Activated CD4-positive, alpha-beta T cell treated with anti-CD3 and anti-CD28 coated beads, Interleukin-2, Interleukin-4, amounts not matched to agents 100 ng/mL and 50 ng/mL, durations not matched to agents 16 hours and 8 hours (primary cell): ENCODE measurements around the gene ELMO1.
A peak's percentile ranks its signal among the peaks of the same experiment; 100 is the strongest.

ENCODE experiments used
- DNase-seq: peaks from one replicate; pipeline ENCODE4 v3.0.0-alpha.2; 2020; ENCODE audit warnings: low spot score

The ELMO1 gene

GRCh38 chr7:36910401-36910800 is 538.3 kb downstream of the ELMO1 start:
- DNase-seq = no peak

GRCh38 chr7:36906956-36907635 is 541.6 kb downstream of the ELMO1 start:
- DNase-seq = no peak

GRCh38 chr7:36906448-36906847 is 542.2 kb downstream of the ELMO1 start:
- no peak for DNase-seq

- DNase-seq = no peak
Measured at GRCh38 chr7:36905841-36906240, 542.8 kb downstream of the ELMO1 start.

- no peak for DNase-seq
Measured at GRCh38 chr7:36904802-36905201, 543.9 kb downstream of the ELMO1 start.

- no peak for DNase-seq
Measured at GRCh38 chr7:36904101-36904500, 544.6 kb downstream of the ELMO1 start.

GRCh38 chr7:36900988-36901710 is 547.5 kb downstream of the ELMO1 start:
- DNase-seq = no peak

GRCh38 chr7:36898186-36898585 is 550.5 kb downstream of the ELMO1 start:
- no peak for DNase-seq

GRCh38 chr7:36896956-36897590 is 551.6 kb downstream of the ELMO1 start:
- DNase-seq = no peak

GRCh38 chr7:36896418-36896817 is 552.2 kb downstream of the ELMO1 start:
- DNase-seq = no peak

GRCh38 chr7:36895192-36895591 is 553.5 kb downstream of the ELMO1 start:
- no peak for DNase-seq

GRCh38 chr7:36894190-36894589 is 554.5 kb downstream of the ELMO1 start:
- peak; percentile 43 for DNase-seq

- no peak for DNase-seq
Measured at GRCh38 chr7:36889182-36889581, 559.5 kb downstream of the ELMO1 start.

- DNase-seq = no peak
Measured at GRCh38 chr7:36887969-36888368, 560.7 kb downstream of the ELMO1 start.

- no peak for DNase-seq
Measured at GRCh38 chr7:36887233-36887632, 561.4 kb downstream of the ELMO1 start.

- DNase-seq = no peak
Measured at GRCh38 chr7:36884910-36885309, 563.8 kb downstream of the ELMO1 start.

GRCh38 chr7:36884351-36884750 is 564.3 kb downstream of the ELMO1 start:
- no peak for DNase-seq

- no peak for DNase-seq
Measured at GRCh38 chr7:36881233-36881874, 567.3 kb downstream of the ELMO1 start.

- DNase-seq = no peak
Measured at GRCh38 chr7:36880108-36880507, 568.6 kb downstream of the ELMO1 start.

- DNase-seq = no peak
Measured at GRCh38 chr7:36879021-36879420, 569.6 kb downstream of the ELMO1 start.

GRCh38 chr7:36878288-36878687 is 570.4 kb downstream of the ELMO1 start:
- peak; percentile 36 for DNase-seq

- no peak for DNase-seq
Measured at GRCh38 chr7:36875794-36876193, 572.9 kb downstream of the ELMO1 start.

GRCh38 chr7:36874041-36874440 is 574.6 kb downstream of the ELMO1 start:
- DNase-seq = no peak
